Activated effector memory CD4-positive, alpha-beta T cell treated with Interleukin-2 at 50 U/mL for 16 hours (primary cell): ENCODE measurements around the gene FBXO48.
"Not testable (repeated sequence)": the region's sequence is repeated elsewhere in the genome, so short reads cannot be mapped to it uniquely, and the experiment has no call there.

Experiments used
- DNase-seq: peaks from one replicate; pipeline ENCODE4 v3.0.0-alpha.2; 2020

The FBXO48 gene

GRCh38 chr2:68467077-68467960 lies at the start of gene FBXO48, which contains the start of gene APLF:
Gene FBXO48 (minus strand): TSS chr2:68467294. CDS start chr2:68465145, 2,149 bp downstream.
Gene APLF (plus strand): TSS chr2:68467585. CDS start chr2:68467732, 147 bp downstream.
- DNase-seq = peak; percentile 98

GRCh38 chr2:68516051-68516955 lies 49.2 kb upstream of the FBXO48 start:
- no peak for DNase-seq

- no peak for DNase-seq
Observed at GRCh38 chr2:68514316-68514929, 47.3 kb upstream of the FBXO48 start.

- no peak for DNase-seq
Observed at GRCh38 chr2:68512966-68513365, 45.9 kb upstream of the FBXO48 start.

GRCh38 chr2:68512326-68512725 lies 45.2 kb upstream of the FBXO48 start:
- DNase-seq = no peak

GRCh38 chr2:68506170-68506569 lies 39.1 kb upstream of the FBXO48 start:
- DNase-seq = no peak

- DNase-seq = no peak
Observed at GRCh38 chr2:68505603-68506159, 38.6 kb upstream of the FBXO48 start.

- DNase-seq = no peak
Observed at GRCh38 chr2:68501768-68502167, 34.7 kb upstream of the FBXO48 start.

- DNase-seq = no peak
Observed at GRCh38 chr2:68500649-68501048, 33.6 kb upstream of the FBXO48 start.

- no peak for DNase-seq
Observed at GRCh38 chr2:68499133-68499532, 32.0 kb upstream of the FBXO48 start.

GRCh38 chr2:68491582-68491981 lies 24.5 kb upstream of the FBXO48 start:
- no peak for DNase-seq

GRCh38 chr2:68489282-68489681 lies 22.2 kb upstream of the FBXO48 start:
- DNase-seq = no peak

GRCh38 chr2:68488605-68489004 lies 21.5 kb upstream of the FBXO48 start:
- not testable (repeated sequence) for DNase-seq

- no peak for DNase-seq
Observed at GRCh38 chr2:68487773-68488355, 20.8 kb upstream of the FBXO48 start.

GRCh38 chr2:68483011-68483410 lies 15.9 kb upstream of the FBXO48 start:
- DNase-seq = no peak

GRCh38 chr2:68482296-68482820 lies 15.3 kb upstream of the FBXO48 start:
- no peak for DNase-seq

GRCh38 chr2:68478688-68479087 lies 11.6 kb upstream of the FBXO48 start:
- DNase-seq = no peak

GRCh38 chr2:68476454-68476853 lies 9.4 kb upstream of the FBXO48 start:
- no peak for DNase-seq

- no peak for DNase-seq
Observed at GRCh38 chr2:68475576-68475975, 8.5 kb upstream of the FBXO48 start.

GRCh38 chr2:68475110-68475509 lies 8.0 kb upstream of the FBXO48 start:
- no peak for DNase-seq

- no peak for DNase-seq
Observed at GRCh38 chr2:68472796-68473414, 5.8 kb upstream of the FBXO48 start.

- no peak for DNase-seq
Observed at GRCh38 chr2:68471385-68471784, 4.3 kb upstream of the FBXO48 start.
